ENCODE results near the gene AUTS2. TPM values are rescaled to one million over a fixed set of nuclear protein-coding genes. Genes with fewer than 3 reads are reported as not detected.

The AUTS2 gene
- total RNA-seq, 1 donor from 2014 or later = 94.1 TPM

DNA sequence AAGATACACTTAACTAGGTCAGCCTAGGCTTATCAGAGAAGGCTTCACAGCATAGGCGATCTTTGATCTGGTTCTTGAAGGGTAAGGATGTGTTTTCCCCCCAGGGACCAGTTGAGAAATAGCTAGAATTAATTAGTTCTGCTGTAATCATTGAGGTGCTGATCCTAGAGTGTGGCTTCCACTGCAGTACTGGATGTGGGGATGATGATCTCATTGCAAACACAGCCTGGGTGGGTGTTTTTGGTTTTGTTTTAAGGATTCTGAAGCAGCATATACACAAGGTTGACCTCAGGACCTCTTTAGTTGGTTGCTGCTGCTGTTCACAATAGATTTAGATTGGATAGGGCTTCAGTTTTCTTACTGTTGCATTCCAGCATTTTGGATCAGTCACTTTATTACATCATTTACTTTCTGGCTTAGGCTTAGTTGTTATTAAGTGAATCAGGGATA lies 159.7 kb downstream of the AUTS2 start:
- H3K9me3 Mint-ChIP-seq = no peaks in the 10 kb centered on the region
- H3K4me1 Mint-ChIP-seq (ENCODE audit: unreplicated experiment) = peaks cover 33% of the 10 kb centered on the region
- TF ChIP-seq, protein P1, sequence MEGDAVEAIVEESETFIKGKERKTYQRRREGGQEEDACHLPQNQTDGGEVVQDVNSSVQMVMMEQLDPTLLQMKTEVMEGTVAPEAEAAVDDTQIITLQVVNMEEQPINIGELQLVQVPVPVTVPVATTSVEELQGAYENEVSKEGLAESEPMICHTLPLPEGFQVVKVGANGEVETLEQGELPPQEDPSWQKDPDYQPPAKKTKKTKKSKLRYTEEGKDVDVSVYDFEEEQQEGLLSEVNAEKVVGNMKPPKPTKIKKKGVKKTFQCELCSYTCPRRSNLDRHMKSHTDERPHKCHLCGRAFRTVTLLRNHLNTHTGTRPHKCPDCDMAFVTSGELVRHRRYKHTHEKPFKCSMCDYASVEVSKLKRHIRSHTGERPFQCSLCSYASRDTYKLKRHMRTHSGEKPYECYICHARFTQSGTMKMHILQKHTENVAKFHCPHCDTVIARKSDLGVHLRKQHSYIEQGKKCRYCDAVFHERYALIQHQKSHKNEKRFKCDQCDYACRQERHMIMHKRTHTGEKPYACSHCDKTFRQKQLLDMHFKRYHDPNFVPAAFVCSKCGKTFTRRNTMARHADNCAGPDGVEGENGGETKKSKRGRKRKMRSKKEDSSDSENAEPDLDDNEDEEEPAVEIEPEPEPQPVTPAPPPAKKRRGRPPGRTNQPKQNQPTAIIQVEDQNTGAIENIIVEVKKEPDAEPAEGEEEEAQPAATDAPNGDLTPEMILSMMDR (conservative IDR thresholded peaks at IDR 0.05) = no peak
- no peak for DNase-seq (ENCODE audit: extremely low spot score, unreplicated experiment)
- H3K27me3 Mint-ChIP-seq = no peaks in the 10 kb centered on the region
- no peaks in the 10 kb centered on the region for H3K36me3 Mint-ChIP-seq
- H3K27ac Mint-ChIP-seq = no peak overlapping the region
- no peak overlapping the region for H3K4me3 Mint-ChIP-seq

DNA sequence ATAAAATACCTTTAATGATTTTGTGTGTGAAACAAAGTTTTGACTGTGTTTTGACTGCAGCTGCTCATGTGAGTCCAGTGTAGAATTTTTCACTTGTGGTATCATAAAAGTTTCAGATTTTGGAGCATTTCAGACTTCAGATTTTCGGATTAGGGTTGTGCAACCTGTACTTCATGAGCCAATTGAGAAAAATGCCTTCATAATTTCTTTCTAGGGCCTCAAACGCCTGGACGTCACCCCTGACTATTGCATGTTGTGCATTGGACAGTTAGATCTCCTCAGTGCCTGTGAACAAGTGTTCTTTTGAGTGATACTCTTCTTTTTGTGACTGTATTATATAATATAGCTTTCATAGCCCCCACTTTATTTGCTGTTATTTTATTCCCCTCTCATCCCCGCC lies 161.1 kb downstream of the AUTS2 start:
- no peak for DNase-seq (ENCODE audit: extremely low spot score, unreplicated experiment)
- Mint-ChIP-seq H3K27me3 (no peaks in the 10 kb centered on the region), H3K27ac (no peak overlapping the region), H3K9me3 (no peaks in the 10 kb centered on the region), H3K36me3 (peaks cover 2% of the 10 kb centered on the region), H3K4me3 (no peak overlapping the region), H3K4me1 (ENCODE audit: unreplicated experiment) (peaks cover 46% of the 10 kb centered on the region)
- TF ChIP-seq, protein P1 (conservative IDR thresholded peaks at IDR 0.05) = no peak

DNA sequence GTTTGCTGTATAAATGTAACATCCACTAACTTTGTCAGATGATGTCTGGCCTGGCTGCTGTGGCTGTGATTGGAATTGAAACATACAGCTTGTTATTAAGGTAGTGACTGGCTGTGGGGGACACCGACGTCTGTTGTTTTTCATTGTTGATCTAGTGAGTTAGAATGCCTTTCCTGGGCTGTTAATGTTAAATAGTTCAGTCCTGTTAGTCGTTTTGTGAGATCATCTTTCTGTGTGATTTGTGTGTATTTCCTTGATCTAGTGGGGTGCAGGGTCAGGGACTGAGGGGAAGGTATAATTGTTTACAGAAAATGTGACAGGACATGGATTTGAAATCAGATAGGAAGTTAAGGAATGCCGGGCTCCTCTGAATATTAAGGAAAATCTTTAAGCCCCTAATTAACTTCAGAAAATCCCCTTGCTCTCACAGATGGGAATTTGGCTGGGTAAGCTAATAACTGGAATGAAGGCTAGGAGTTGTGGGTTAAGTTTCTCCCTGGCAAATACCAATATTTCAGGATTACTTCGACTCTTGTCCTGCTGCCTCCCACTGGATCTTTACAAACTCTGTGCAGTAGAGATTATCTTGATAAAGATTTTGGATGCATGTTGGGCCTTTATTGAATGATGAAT lies 163.1 kb downstream of the AUTS2 start:
- Mint-ChIP-seq H3K4me3 (no peak overlapping the region), H3K9me3 (no peaks in the 10 kb centered on the region), H3K4me1 (ENCODE audit: unreplicated experiment) (peaks cover 53% of the 10 kb centered on the region), H3K36me3 (peaks cover 4% of the 10 kb centered on the region), H3K27me3 (no peaks in the 10 kb centered on the region), H3K27ac (no peak overlapping the region)
- DNase-seq (ENCODE audit: extremely low spot score, unreplicated experiment) = no peak
- TF ChIP-seq, protein P1 (conservative IDR thresholded peaks at IDR 0.05) = no peak

DNA sequence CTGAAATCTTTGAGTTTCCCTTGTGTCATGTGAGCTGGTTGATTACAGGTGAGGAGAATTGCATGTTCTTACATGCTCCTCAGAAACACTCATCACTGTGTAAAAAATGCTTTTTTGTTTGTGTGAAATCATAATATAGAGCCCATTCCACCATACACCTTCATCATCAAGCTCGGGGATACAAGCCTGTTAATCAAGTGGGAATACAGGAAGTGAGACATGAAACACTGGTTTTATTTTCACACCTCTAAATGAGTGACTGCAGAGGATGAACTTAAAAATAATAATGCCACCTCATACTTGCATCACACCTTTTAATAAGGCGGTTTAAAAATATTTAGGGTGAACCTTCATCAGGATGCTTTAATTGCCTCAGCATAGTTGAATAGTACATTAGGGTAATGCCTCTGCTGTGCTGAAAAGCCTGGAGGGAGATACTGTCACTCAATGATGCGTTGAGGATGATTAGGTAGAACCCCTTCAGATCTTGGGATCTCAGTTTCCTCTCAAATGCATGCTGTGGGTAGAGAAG lies 164.6 kb downstream of the AUTS2 start:
- Mint-ChIP-seq H3K36me3 (peaks cover 13% of the 10 kb centered on the region), H3K4me3 (no peak overlapping the region), H3K27ac (no peak overlapping the region), H3K27me3 (no peaks in the 10 kb centered on the region), H3K4me1 (ENCODE audit: unreplicated experiment) (peaks cover 42% of the 10 kb centered on the region), H3K9me3 (no peaks in the 10 kb centered on the region)
- no peak for DNase-seq (ENCODE audit: extremely low spot score, unreplicated experiment)
- TF ChIP-seq, protein P1 (conservative IDR thresholded peaks at IDR 0.05) = no peak

DNA sequence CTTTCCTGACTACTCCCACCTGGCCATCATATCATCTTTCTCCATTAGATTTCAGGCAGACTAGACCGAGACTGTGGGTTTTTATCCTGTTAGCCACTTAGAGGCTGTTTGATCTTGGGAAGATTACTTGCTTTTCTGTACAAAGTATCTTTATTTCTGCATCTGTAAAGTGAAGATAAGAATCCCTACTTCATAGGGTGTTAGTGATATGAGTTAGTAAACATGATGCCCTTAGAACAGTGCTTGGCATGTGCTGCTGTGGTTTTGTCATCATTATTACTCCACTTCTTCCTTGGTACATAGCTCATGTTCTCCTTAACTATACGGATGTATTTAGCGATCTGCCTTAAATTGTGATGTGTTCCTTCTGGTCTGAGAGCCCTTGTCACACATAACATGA lies 165.2 kb downstream of the AUTS2 start:
- no peaks in the 10 kb centered on the region for H3K9me3 Mint-ChIP-seq
- TF ChIP-seq, protein P1 (conservative IDR thresholded peaks at IDR 0.05) = no peak
- H3K27me3 Mint-ChIP-seq = no peaks in the 10 kb centered on the region
- no peak overlapping the region for H3K27ac Mint-ChIP-seq
- H3K4me3 Mint-ChIP-seq = no peak overlapping the region
- no peak for DNase-seq (ENCODE audit: extremely low spot score, unreplicated experiment)
- H3K4me1 Mint-ChIP-seq (ENCODE audit: unreplicated experiment) = peaks cover 38% of the 10 kb centered on the region
- H3K36me3 Mint-ChIP-seq = peaks cover 14% of the 10 kb centered on the region
